GM20000 (cell line): ENCODE results near the gene SNAP29.
"Not testable (repeated sequence)": the region's sequence is repeated elsewhere in the genome, so short reads cannot be mapped to it uniquely, and the experiment has no call there.

Experiments
- DNase-seq: peaks from one replicate; pipeline ENCODE4 v3.0.0; 2012; ENCODE audit warnings: low spot score
- TF ChIP-seq, protein P1 (sequence below): IDR thresholded peaks from 2 replicates; pipeline ENCODE4 v1.5.1; 2012; ENCODE audit warnings: mild to moderate bottlenecking, control low read depth; ENCODE audit errors: extremely low read depth, missing control alignments

Gene SNAP29

DNA sequence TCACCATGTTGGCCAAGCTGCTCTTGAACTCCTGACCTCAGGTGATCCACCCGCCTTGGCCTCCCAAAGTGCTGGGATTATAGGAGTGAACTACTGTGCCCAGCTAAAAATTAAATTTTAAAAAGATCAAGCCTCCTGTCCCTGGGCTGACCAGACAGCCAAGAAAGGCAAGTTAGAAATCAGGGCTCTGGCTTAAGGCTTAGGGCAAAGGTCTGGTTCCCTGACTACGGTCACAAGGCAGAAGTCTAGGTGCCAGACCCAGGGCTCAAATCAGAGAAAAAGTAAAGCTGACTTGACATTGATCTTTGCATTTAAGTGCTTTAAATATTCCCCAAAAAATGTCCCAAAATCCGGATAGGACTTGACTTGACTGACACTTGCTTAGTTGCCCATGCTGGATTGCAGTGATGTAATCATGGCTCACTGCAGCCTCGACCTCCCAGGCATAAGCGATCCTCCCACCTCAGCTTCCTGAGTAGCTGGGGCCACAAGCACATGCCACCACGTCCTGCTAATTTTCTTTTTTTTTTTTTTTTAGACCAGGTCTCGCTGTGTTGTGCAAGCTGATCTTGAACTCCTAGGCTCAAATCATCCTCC is 41.1 kb downstream of the SNAP29 start:
- TF ChIP-seq, protein P1, sequence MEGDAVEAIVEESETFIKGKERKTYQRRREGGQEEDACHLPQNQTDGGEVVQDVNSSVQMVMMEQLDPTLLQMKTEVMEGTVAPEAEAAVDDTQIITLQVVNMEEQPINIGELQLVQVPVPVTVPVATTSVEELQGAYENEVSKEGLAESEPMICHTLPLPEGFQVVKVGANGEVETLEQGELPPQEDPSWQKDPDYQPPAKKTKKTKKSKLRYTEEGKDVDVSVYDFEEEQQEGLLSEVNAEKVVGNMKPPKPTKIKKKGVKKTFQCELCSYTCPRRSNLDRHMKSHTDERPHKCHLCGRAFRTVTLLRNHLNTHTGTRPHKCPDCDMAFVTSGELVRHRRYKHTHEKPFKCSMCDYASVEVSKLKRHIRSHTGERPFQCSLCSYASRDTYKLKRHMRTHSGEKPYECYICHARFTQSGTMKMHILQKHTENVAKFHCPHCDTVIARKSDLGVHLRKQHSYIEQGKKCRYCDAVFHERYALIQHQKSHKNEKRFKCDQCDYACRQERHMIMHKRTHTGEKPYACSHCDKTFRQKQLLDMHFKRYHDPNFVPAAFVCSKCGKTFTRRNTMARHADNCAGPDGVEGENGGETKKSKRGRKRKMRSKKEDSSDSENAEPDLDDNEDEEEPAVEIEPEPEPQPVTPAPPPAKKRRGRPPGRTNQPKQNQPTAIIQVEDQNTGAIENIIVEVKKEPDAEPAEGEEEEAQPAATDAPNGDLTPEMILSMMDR: no peak
- no peak for DNase-seq

DNA sequence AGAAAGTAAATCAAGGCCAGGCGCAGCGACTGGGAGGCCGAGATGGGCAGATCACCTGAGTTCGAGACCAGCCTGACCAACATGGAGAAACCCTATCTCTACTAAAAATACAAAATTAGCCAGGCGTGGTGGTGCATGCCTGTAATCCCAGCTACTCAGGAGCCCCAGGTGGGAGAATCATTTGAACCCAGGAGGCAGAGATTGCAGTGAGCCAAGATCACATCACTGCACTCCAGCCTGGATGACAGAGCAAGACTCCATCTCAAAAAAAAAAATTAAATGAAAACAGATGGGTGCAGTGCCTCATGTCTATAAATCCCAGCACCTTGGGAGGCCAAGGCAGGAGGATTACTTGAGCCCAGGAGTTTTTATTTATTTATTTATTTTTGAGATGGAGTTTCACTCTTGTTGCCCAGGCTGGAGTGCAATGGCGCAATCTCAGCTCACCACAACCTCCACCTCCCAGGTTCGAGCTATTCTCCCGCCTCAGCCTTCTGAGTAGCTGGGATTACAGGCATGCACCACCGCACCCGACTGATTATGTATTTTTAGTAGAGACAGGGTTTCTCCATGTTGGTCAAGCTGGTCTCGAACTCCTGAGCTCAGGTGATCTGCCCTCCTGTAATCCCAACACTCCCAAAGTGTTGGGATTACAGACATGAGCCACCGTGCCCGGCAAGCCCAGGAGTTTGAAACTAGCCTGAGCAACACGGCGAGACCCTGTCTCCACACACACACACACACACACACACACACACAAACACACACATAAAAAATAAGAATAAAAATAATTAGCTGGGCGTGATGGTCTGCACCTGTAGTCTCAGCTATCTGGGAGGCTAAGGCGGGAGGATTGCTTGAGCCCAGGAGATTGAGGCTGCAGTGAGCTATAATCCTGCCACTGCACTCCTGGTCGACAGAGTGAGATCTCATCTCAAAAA is 42.6 kb downstream of the SNAP29 start:
- not testable (repeated sequence) for DNase-seq

DNA sequence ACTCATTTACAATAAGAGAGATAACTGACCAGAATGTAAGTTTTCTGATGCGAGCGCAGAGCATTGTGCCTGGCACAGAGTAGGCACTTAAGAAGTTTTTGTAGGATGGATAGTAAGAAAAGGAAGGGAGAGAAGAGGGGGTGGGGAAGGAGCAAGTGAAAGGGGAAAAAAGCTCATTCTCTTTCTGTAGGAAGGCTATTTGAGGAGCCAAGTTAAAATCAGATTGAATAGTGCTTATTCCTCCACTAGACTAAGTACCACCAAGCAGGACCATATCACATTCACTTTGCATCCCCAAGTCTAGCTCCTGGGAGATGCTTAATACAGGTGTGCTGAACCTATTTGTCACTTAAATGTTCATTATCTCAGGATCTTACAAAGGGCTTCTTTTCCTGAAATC is 44.3 kb downstream of the SNAP29 start:
- TF ChIP-seq, protein P1: no peak
- DNase-seq: no peak

DNA sequence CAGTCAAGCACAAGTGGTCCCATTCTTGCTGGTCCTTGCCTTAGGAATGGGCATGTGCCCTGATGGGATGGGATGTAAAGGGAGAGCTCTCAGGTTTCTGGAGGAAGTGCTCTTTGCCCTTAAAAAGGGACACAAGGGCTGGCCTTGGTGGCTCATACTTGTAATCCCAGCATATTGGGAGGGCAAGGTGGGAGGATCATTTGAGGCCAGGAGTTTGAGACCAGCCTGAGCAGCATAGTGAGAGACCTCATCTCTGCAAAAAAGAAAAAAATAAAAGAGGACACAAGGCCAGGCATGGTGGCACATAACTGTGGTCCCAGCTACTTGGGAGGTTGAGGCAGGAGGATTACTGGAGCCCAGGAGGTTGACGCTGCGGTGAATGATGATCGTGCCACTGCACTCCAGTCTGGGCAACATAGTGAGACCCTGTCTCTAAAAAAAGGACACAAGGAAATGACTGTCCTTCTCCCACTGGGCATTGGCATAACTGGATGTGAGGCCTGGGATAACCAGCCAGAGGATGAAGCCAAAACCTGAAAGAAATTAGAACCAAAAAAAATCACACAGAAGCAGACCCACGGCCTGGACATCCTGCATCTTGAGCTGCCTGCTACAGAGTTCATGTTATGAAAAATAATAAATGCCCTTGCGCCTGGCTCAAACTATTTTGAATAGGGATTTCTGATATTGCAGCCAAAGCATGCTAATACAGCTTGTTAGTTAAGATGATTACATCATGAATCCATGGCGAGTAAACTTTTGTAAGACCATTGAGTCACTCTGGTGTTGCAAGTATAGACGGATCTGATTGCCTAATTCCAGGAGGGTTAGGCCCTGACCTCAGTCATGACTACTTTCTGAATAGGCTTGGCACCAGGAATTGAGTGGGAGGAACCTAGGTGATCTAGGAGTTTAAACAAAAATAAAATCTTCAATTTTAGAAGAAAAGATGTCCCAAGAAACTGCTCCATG is 45.5 kb downstream of the SNAP29 start:
- no peak for DNase-seq

DNA sequence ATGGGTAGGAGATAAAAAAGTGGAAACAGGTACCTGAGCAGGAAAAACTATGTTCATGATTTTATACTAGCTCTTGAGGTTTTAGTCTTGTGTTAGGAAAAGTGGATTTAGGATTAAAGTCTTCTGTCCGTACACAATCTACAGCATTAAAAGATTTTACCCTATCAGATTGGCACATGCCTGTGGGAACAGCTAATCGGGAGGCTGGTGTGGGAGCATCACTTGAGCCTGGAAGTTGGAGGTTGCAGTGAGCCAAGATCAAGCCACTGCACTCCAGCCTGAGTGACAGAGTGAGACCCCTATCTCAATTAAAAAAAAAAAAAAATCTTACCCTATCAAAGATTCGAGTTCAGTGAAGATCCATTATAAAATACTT is 46.2 kb downstream of the SNAP29 start:
- DNase-seq: no peak
- TF ChIP-seq, protein P1: no peak

More for the DNA sequence above, 45.5 kb downstream of the SNAP29 start:
- TF ChIP-seq, protein P1: no peak

DNA sequence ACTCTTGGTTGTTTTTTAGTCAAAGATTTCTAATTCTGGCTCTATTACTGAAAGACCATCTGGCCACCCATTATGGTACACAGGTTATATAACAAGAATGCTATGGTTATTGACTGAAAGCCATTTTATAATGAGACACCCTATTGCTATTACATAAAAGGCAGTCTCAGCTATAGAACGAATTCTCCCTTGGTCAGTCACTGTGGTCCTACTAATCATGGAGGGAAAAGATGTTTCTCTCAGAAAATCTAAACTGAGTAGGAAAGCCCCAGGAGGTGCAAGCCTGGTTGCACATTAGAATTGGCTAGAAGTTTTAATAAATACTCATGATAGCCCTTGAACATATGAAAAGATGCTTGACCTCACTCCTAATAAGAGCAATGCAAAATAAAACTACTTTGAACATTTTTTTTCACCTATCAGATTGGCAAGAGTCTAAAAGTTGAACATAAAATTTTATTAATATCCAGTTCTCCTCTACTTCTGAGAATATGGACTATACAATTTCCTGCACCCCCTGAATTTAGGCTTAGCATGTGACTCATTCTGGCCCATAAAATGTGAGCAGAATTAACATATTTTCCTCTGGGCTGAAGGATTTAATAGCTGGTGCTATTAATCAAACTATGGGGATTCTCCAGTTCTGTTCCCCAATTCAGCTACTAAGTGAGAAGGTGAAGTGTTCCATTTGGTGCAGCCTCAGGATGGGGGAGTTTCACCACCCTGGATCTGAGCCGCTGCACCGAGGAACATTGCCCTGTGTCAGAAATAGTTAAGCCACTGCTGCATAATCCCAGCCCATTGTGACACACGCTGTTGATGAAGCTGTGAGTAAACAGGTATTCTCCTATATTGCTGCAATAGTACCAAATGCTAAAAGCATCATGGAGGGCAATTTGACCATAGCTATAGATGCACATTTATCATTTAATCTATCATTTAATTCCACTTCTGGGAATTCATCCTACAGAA is 46.9 kb downstream of the SNAP29 start:
- TF ChIP-seq, protein P1: no peak

DNA sequence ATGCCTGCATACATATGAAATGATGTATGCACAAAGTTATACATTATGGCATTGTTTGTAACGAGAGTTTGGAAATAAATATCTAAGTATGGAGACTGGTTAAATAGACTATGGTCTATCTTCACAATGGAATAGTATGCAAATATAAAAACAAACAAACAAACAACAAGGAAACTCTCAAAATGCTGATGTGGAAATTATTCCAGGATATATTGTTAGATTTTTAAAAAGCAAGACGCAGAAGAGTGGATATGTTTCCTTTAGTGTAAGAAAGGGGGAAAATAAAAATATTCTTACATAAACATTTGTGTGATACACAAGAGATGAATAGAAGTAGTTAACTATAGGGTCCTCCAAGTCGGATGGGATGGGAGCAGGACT is 47.6 kb downstream of the SNAP29 start:
- TF ChIP-seq, protein P1: no peak
- no peak for DNase-seq

More for the DNA sequence above, 46.9 kb downstream of the SNAP29 start:
- DNase-seq: no peak

- DNase-seq: not testable (repeated sequence)
These were observed 49.9 kb downstream of the SNAP29 start for GRCh38 chr22:20908717-20909116.
